HepG2 (cell line): ENCODE measurements around the gene NCOA4. TPM values are rescaled to one million over a fixed set of nuclear protein-coding genes. Genes with fewer than 3 reads are reported as not detected.
A peak's percentile ranks its signal among the peaks of the same experiment; 100 is the strongest.

ENCODE experiments used
- ARHGAP35 ChIP-seq: sonication (generic); formaldehyde crosslinking; IDR thresholded peaks from 2 replicates; pipeline ENCODE4 v1.9.0; 2022; ENCODE audit warnings: mild to moderate bottlenecking, inconsistent platforms, moderate library complexity, missing genetic modification reagents, borderline replicate concordance
- ETV5 ChIP-seq: IDR thresholded peaks from 2 replicates; pipeline ENCODE4 v1.6.1; 2018; ENCODE audit warnings: missing biosample characterization, missing genetic modification reagents, inconsistent platforms, borderline replicate concordance
- HNF4A ChIP-seq: sonication (generic); formaldehyde crosslinking; IDR thresholded peaks from 2 replicates; pipeline ENCODE4 v1.4.0; 2020; ENCODE audit warnings: missing genetic modification reagents
- HNRNPUL1 ChIP-seq: fragments of 200-400 bp; formaldehyde crosslinking; IDR thresholded peaks from 2 replicates; pipeline ENCODE4 v1.6.1; 2017; ENCODE audit warnings: low read depth, mild to moderate bottlenecking, low read length, moderate library complexity
- KDM5B ChIP-seq: sonication (generic); formaldehyde crosslinking; IDR thresholded peaks from 2 replicates; pipeline ENCODE4 v1.4.0; 2020; ENCODE audit warnings: missing genetic modification reagents, mild to moderate bottlenecking, borderline replicate concordance
- NCOR1 ChIP-seq: fragments of 200-600 bp; sonication (generic); IDR thresholded peaks from 2 replicates; pipeline ENCODE4 v1.7.0; 2017; ENCODE audit warnings: antibody characterized with exemption, low read length, borderline replicate concordance
- NR2F1 ChIP-seq, 2 experiments: fragments of 450-650 bp in 1 of 2; formaldehyde crosslinking in 1 of 2; IDR thresholded peaks; 2 replicates each; pipeline versions ENCODE4 v1.5.0 to v1.6.1; 2016 to 2020; ENCODE audit warnings: mild to moderate bottlenecking in 1 of 2, missing compliant biosample characterization in 1 of 2, missing genetic modification reagents in 1 of 2, moderate library complexity in 1 of 2
- POLR2AphosphoS5 ChIP-seq: IDR thresholded peaks from 2 replicates; pipeline ENCODE4 v1.6.1; 2012; ENCODE audit warnings: low read depth, low read length
- RXRB ChIP-seq: IDR thresholded peaks from 2 replicates; pipeline ENCODE4 v1.6.1; 2016; ENCODE audit warnings: borderline replicate concordance, missing genetic modification reagents, missing compliant biosample characterization
- SNAI1 ChIP-seq: sonication (generic); formaldehyde crosslinking; IDR thresholded peaks from 2 replicates; pipeline ENCODE4 v1.5.0; 2020; ENCODE audit warnings: mild to moderate bottlenecking, missing genetic modification reagents, borderline replicate concordance
- SOX6 ChIP-seq, 2 experiments: fragments of 450-650 bp in 1 of 2; sonication (generic) in 1 of 2; formaldehyde crosslinking in 1 of 2; IDR thresholded peaks; 2 replicates each; pipeline versions ENCODE4 v1.4.0 to v1.6.1; 2017 to 2020; ENCODE audit warnings: antibody characterized with exemption in 1 of 2, mild to moderate bottlenecking in 1 of 2, missing genetic modification reagents in 1 of 2
- SYNCRIP ChIP-seq: fragments of 200-400 bp; formaldehyde crosslinking; IDR thresholded peaks from 2 replicates; pipeline ENCODE4 v1.6.1; 2018; ENCODE audit warnings: mild to moderate bottlenecking, low read depth, low read length; ENCODE audit not compliant: insufficient read depth
- XRCC5 ChIP-seq: fragments of 200-400 bp; formaldehyde crosslinking; optimal IDR thresholded peaks from 2 replicates; pipeline ENCODE3; 2017; ENCODE audit warnings: mild to moderate bottlenecking, low read length
- ZFP41 ChIP-seq: sonication (generic); formaldehyde crosslinking; IDR thresholded peaks from 2 replicates; pipeline ENCODE4 v1.4.0; 2020; ENCODE audit warnings: mild to moderate bottlenecking, missing genetic modification reagents, borderline replicate concordance
- ZNF207 ChIP-seq: fragments of 450-650 bp; IDR thresholded peaks from 2 replicates; pipeline ENCODE4 v1.6.1; 2016; ENCODE audit warnings: antibody characterized with exemption, borderline replicate concordance
- ZNF30 ChIP-seq: sonication (generic); formaldehyde crosslinking; IDR thresholded peaks from 2 replicates; pipeline ENCODE4 v1.5.0; 2020; ENCODE audit warnings: mild to moderate bottlenecking, missing genetic modification reagents
- ZNF484 ChIP-seq: sonication (generic); formaldehyde crosslinking; IDR thresholded peaks from 2 replicates; pipeline ENCODE4 v1.5.1; 2020; ENCODE audit warnings: mild to moderate bottlenecking, low read depth, missing genetic modification reagents, borderline replicate concordance
- ZNF577 ChIP-seq: sonication (generic); formaldehyde crosslinking; IDR thresholded peaks from 2 replicates; pipeline ENCODE4 v1.4.0; 2020; ENCODE audit warnings: mild to moderate bottlenecking, low read depth, missing genetic modification reagents, borderline replicate concordance
- ZNF619 ChIP-seq: sonication (generic); formaldehyde crosslinking; IDR thresholded peaks from 2 replicates; pipeline ENCODE4 v1.4.0; 2020; ENCODE audit warnings: mild to moderate bottlenecking, missing genetic modification reagents
- ZNF7 ChIP-seq: IDR thresholded peaks from 2 replicates; pipeline ENCODE4 v1.6.1; 2016; ENCODE audit warnings: missing biosample characterization, missing genetic modification reagents
- ZSCAN31 ChIP-seq: sonication (generic); formaldehyde crosslinking; IDR thresholded peaks from 2 replicates; pipeline ENCODE4 v1.5.0; 2020; ENCODE audit warnings: low read depth, mild to moderate bottlenecking, missing genetic modification reagents
- polyA plus RNA-seq, 8 experiments: library from polyadenylated mRNA; depleted of rRNA in 3 of 8; stranded (reverse) in 7 of 8; unstranded in 1 of 8; fragments of >200 nt; fragmentation: Illumina TruSeq in 4 of 8; extraction: Trizol in 4 of 8; gene quantifications; 2 replicates each; pipeline versions ENCODE4 v1.2.1 to v1.2.3, GENCODE V29; 2011 to 2016; ENCODE audit warnings: low read depth in 4 of 8, missing spikeins in 1 of 8, mixed read lengths in 1 of 8; ENCODE audit not compliant: insufficient read depth in 1 of 8
- total RNA-seq, 5 experiments: library from RNA; depleted of rRNA; stranded (reverse); fragments of >200 nt; fragmentation: Illumina TruSeq; extraction: Trizol; gene quantifications; 2 replicates each; pipeline ENCODE4 v1.2.3, GENCODE V29; 2016; ENCODE audit warnings: low read depth in 1 of 5
- TF ChIP-seq, protein P1 (sequence below): sonication (generic); formaldehyde crosslinking; IDR thresholded peaks from 2 replicates; pipeline ENCODE4 v1.4.0; 2020; ENCODE audit warnings: mild to moderate bottlenecking, missing genetic modification reagents
- TF ChIP-seq, protein P2 (sequence below): sonication (generic); formaldehyde crosslinking; IDR thresholded peaks from 2 replicates; pipeline ENCODE4 v1.5.0; 2020; ENCODE audit warnings: missing genetic modification reagents
- TF ChIP-seq, protein P3 (sequence below): IDR thresholded peaks from 2 replicates; pipeline ENCODE4 v1.6.1; 2012; ENCODE audit warnings: inconsistent platforms
- TF ChIP-seq, protein P4 (sequence below): sonication (generic); formaldehyde crosslinking; conservative IDR thresholded peaks from 2 replicates; pipeline ENCODE4 v1.8.0; 2022; ENCODE audit warnings: missing genetic modification reagents
- TF ChIP-seq, protein P5 (sequence below): sonication (generic); formaldehyde crosslinking; IDR thresholded peaks from 2 replicates; pipeline ENCODE4 v1.8.1; 2023; ENCODE audit warnings: mild to moderate bottlenecking, inconsistent platforms, moderate library complexity, missing genetic modification reagents, borderline replicate concordance
- TF ChIP-seq, protein P6 (sequence below): sonication (generic); formaldehyde crosslinking; IDR thresholded peaks from 2 replicates; pipeline ENCODE4 v1.8.1; 2023; ENCODE audit warnings: missing genetic modification reagents, mild to moderate bottlenecking, borderline replicate concordance

The NCOA4 gene
- total and polyA plus RNA-seq, 2 of the 13 experiments (the other 11 are each of a cell fraction or from before 2014, with no cell fraction given), result 306 to 400 TPM

DNA sequence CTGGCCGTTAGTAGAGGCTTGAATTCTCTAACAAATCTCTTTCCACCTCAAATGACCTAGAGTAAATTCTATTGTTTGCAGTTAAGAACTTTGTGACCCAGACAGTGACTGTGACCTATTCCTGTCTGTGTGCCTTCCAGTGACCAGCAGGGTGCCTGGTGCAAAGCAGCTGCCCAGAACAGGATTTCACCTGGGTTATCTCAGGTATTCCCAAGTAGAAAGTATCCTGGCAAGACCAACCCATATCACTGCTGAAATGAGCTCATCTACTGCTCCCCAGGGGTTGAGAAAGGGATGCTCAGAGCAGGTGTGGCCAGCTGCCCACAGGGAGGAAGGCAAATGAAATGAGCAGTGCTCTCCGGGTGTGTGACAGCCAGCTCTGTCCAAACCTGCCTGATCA is 17.7 kb upstream of the NCOA4 start (continued):
- TF ChIP-seq ZNF577 (CRISPR knock-in tag), result no peak
- TF ChIP-seq, protein P1, sequence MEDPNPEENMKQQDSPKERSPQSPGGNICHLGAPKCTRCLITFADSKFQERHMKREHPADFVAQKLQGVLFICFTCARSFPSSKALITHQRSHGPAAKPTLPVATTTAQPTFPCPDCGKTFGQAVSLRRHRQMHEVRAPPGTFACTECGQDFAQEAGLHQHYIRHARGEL (CRISPR knock-in tag), result no peak
- no peak for TF ChIP-seq SNAI1
- TF ChIP-seq, protein P2, sequence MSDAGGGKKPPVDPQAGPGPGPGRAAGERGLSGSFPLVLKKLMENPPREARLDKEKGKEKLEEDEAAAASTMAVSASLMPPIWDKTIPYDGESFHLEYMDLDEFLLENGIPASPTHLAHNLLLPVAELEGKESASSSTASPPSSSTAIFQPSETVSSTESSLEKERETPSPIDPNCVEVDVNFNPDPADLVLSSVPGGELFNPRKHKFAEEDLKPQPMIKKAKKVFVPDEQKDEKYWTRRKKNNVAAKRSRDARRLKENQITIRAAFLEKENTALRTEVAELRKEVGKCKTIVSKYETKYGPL (CRISPR knock-in tag), result no peak
- TF ChIP-seq, protein P3, sequence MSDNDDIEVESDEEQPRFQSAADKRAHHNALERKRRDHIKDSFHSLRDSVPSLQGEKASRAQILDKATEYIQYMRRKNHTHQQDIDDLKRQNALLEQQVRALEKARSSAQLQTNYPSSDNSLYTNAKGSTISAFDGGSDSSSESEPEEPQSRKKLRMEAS, result no peak
- no peak for TF ChIP-seq XRCC5
- no peak for TF ChIP-seq ZNF207
- TF ChIP-seq HNF4A (CRISPR knock-in tag), result 0 out of 2 replicates have a peak, but pooled peaks have one; percentile 9
- no peak for TF ChIP-seq SOX6 (IDR thresholded peaks at IDR 0.05)
- peak; percentile 81 for TF ChIP-seq SOX6 (CRISPR knock-in tag; IDR thresholded peaks at IDR 0.05)
- TF ChIP-seq ZFP41, result no peak
- no peak for TF ChIP-seq ZNF484 (CRISPR knock-in tag)
- TF ChIP-seq ARHGAP35 (CRISPR knock-in tag), result no peak
- no peak for TF ChIP-seq POLR2AphosphoS5
- no peak for TF ChIP-seq NCOR1
- TF ChIP-seq ZNF619 (CRISPR knock-in tag), result no peak
- no peak for TF ChIP-seq ZSCAN31 (CRISPR knock-in tag)
- no peak for TF ChIP-seq HNRNPUL1
- TF ChIP-seq, protein P4, sequence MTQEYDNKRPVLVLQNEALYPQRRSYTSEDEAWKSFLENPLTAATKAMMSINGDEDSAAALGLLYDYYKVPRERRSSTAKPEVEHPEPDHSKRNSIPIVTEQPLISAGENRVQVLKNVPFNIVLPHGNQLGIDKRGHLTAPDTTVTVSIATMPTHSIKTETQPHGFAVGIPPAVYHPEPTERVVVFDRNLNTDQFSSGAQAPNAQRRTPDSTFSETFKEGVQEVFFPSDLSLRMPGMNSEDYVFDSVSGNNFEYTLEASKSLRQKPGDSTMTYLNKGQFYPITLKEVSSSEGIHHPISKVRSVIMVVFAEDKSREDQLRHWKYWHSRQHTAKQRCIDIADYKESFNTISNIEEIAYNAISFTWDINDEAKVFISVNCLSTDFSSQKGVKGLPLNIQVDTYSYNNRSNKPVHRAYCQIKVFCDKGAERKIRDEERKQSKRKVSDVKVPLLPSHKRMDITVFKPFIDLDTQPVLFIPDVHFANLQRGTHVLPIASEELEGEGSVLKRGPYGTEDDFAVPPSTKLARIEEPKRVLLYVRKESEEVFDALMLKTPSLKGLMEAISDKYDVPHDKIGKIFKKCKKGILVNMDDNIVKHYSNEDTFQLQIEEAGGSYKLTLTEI, result no peak
- no peak for TF ChIP-seq NR2F1 (CRISPR knock-in tag; IDR thresholded peaks at IDR 0.05)
- TF ChIP-seq, protein P5, sequence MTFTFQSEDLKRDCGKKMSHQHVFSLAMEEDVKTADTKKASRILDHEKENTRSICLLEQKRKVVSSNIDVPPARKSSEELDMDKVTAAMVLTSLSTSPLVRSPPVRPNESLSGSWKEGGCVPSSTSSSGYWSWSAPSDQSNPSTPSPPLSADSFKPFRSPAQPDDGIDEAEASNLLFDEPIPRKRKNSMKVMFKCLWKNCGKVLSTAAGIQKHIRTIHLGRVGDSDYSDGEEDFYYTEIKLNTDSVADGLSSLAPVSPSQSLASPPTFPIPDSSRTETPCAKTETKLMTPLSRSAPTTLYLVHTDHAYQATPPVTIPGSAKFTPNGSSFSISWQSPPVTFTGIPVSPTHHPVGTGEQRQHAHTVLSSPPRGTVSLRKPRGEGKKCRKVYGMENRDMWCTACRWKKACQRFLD (CRISPR knock-in tag), result no peak
- no peak for TF ChIP-seq KDM5B
- TF ChIP-seq, protein P6, sequence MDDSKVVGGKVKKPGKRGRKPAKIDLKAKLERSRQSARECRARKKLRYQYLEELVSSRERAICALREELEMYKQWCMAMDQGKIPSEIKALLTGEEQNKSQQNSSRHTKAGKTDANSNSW (CRISPR knock-in tag), result no peak
- no peak for TF ChIP-seq SYNCRIP
- no peak for TF ChIP-seq ZNF30
- 0 out of 2 replicates have a peak, but pooled peaks have one; percentile 11 for TF ChIP-seq ETV5
- TF ChIP-seq ZNF7 (CRISPR knock-in tag), result no peak
- peak; percentile 82 for TF ChIP-seq RXRB (CRISPR knock-in tag)
